Osteocyte (in vitro differentiated cells): ENCODE results near the gene POLR2C. TPM values are rescaled to one million over a fixed set of nuclear protein-coding genes. Genes with fewer than 3 reads are reported as not detected.
A peak's percentile ranks its signal among the peaks of the same experiment; 100 is the strongest.

Source experiments
- DNase-seq: peaks from one replicate; pipeline ENCODE4 v3.0.0; 2021; ENCODE audit warnings: mixed read lengths; ENCODE audit not compliant: unreplicated experiment; ENCODE audit errors: extremely low spot score
- H3K27ac Mint-ChIP-seq: one replicate; pipeline ENCODE4 v1.8.0; 2021; ENCODE audit warnings: mild to moderate bottlenecking, mixed read lengths; ENCODE audit not compliant: unreplicated experiment
- H3K27me3 Mint-ChIP-seq: one replicate; pipeline ENCODE4 v1.8.0; 2021; ENCODE audit warnings: mixed read lengths; ENCODE audit not compliant: unreplicated experiment
- H3K36me3 Mint-ChIP-seq: one replicate; pipeline ENCODE4 v1.8.0; 2021; ENCODE audit warnings: mixed read lengths; ENCODE audit not compliant: unreplicated experiment
- H3K4me1 Mint-ChIP-seq: one replicate; pipeline ENCODE4 v1.8.0; 2021; ENCODE audit warnings: mixed read lengths; ENCODE audit not compliant: unreplicated experiment
- H3K4me3 Mint-ChIP-seq: one replicate; pipeline ENCODE4 v1.8.0; 2021; ENCODE audit warnings: mild to moderate bottlenecking, moderate library complexity, mixed read lengths; ENCODE audit not compliant: unreplicated experiment
- H3K9me3 Mint-ChIP-seq: one replicate; pipeline ENCODE4 v1.8.0; 2021; ENCODE audit warnings: mixed read lengths; ENCODE audit not compliant: unreplicated experiment
- long read RNA-seq: library from polyadenylated mRNA; unstranded; transcript quantifications from one replicate; pipeline ENCODE4 v2.0.0, GENCODE V29; 2021
- total RNA-seq: library from RNA; stranded (reverse); gene quantifications from 2 replicates; pipeline ENCODE4 v1.2.1, GENCODE V29; 2021
- TF ChIP-seq, protein P1 (sequence below): fragments of 200-600 bp; sonication (generic); IDR thresholded peaks from 2 replicates; pipeline ENCODE4 v1.5.0; 2021; ENCODE audit warnings: antibody characterized with exemption, mild to moderate bottlenecking, moderate library complexity

POLR2C gene
- 46.8 and 47.8 TPM in 2 replicates for total RNA-seq
- long read RNA-seq, transcript POLR2C-201 (9 exons, 2,057 nt): major isoform, 421 of 428 reads
- long read RNA-seq, partial matches to known transcripts: 0 of 428 reads
- long read RNA-seq, other reads (novel, unspliced or antisense): 2 of 428 reads

DNA sequence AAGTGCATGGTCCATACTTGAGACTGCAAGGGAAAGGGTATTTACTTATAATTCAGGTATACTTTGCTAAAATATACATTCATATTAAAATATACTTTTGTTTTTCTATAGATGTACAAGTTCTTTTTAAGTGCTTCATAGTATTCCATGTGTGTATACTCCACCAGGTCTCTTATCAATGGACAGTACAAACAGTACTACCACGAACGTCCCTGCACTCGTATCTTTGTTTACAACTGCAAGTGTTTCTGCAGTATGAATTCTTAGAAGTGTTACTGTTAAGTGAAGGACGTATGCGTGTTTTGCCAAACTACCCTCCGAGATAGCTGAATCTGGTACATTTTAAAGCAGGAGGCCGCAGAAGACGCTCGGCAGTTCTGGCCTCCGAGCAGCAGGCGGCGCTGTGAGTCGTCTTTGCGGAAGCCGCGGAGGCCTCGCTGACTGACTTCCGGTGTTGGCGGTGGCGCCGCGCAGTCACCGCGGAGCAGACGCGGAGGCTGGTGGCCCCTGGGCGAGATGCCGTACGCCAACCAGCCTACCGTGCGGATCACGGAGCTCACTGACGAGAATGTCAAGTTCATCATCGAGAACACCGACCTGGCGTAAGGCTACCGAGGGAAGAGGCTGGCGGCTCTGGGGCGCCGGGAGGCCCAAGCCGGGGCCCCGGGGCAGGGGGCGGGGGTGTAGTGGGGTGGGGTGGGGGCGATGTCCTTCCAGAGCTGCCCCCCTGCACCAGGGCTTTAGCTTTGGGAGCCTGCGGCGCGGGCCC is at the start of gene POLR2C:
Gene POLR2C (plus strand): TSS at position 471 of the 769 bp plus-strand sequence. CDS start 46 bp downstream, at position 517.
- Mint-ChIP-seq H3K36me3 (peaks cover 25% of the 10 kb centered on the region), H3K27me3 (no peaks in the 10 kb centered on the region), H3K4me3 (peak within 1 kb of the TSS; percentile 100), H3K4me1 (peaks cover 15% of the 10 kb centered on the region), H3K27ac (peak within 1 kb of the TSS; percentile 98), H3K9me3 (no peaks in the 10 kb centered on the region)
- peak; percentile 97 for DNase-seq
- TF ChIP-seq, protein P1, sequence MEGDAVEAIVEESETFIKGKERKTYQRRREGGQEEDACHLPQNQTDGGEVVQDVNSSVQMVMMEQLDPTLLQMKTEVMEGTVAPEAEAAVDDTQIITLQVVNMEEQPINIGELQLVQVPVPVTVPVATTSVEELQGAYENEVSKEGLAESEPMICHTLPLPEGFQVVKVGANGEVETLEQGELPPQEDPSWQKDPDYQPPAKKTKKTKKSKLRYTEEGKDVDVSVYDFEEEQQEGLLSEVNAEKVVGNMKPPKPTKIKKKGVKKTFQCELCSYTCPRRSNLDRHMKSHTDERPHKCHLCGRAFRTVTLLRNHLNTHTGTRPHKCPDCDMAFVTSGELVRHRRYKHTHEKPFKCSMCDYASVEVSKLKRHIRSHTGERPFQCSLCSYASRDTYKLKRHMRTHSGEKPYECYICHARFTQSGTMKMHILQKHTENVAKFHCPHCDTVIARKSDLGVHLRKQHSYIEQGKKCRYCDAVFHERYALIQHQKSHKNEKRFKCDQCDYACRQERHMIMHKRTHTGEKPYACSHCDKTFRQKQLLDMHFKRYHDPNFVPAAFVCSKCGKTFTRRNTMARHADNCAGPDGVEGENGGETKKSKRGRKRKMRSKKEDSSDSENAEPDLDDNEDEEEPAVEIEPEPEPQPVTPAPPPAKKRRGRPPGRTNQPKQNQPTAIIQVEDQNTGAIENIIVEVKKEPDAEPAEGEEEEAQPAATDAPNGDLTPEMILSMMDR: peak; percentile 97

DNA sequence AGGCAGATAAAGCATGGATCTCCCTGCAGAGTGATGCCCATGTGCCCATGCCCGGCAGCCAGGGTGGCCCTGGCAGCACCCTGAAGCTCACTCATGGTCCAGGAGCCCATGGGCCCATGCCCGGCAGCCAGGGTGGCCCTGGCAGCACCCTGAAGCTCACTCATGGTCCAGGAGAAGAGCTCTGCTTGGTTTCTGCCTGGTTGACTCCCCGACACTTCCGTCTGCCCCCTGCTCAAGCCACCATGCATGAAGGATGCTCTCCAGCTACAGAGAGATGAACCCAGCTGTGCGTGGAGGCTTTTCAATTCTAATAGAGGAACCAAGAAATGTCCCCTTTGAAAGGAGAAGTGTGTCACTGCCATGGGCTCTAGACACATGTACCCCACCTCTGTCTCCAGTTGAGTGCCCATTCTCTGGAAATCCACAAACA is 49.2 kb upstream of the POLR2C start:
- no peak overlapping the region for H3K4me3 Mint-ChIP-seq
- H3K4me1 Mint-ChIP-seq: peaks cover 12% of the 10 kb centered on the region
- TF ChIP-seq, protein P1: no peak
- H3K9me3 Mint-ChIP-seq: no peaks in the 10 kb centered on the region
- no peaks in the 10 kb centered on the region for H3K36me3 Mint-ChIP-seq
- no peak overlapping the region for H3K27ac Mint-ChIP-seq
- no peak for DNase-seq
- H3K27me3 Mint-ChIP-seq: peaks cover 15% of the 10 kb centered on the region

DNA sequence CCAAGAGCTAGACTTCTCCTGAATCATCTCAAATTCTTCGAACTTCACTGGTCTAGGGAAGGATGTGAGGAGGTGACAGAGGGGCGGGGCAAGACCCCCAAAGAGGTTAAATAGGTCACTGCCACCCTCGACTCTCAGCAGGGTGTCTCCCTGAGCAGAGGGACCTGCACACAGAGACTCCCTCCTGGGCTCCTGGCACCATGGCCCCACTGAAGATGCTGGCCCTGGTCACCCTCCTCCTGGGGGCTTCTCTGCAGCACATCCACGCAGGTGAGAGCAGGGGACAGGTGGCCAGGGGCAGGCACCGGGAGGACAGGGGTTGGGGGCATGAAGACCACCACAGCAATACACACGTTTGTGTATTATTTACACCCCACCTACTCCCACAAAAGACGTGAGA is 48.7 kb upstream of the POLR2C start:
- no peak for DNase-seq
- Mint-ChIP-seq H3K27me3 (peaks cover 14% of the 10 kb centered on the region), H3K27ac (no peak overlapping the region), H3K4me3 (no peak overlapping the region), H3K36me3 (no peaks in the 10 kb centered on the region), H3K9me3 (no peaks in the 10 kb centered on the region), H3K4me1 (peaks cover 15% of the 10 kb centered on the region)
- TF ChIP-seq, protein P1: no peak

DNA sequence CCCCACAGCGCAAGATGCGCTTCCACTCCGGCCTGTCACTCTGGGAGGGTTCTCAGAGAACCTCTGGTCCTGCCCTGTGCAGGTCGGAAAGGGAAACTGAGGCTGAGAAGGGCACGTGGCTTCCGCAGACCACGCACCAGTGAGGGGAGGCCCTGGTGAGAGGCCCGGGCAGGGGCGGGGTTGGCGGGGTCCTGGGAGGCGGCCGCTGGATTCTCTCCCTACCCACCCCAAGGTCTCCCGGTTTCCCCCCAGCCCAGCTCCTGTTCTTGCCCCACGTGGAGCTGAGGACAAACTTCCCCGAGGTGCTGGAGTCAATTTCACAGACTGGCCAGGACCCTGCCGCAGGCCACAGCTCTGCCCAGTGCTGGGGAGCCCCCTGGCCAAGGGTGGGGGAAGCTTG is 46.4 kb upstream of the POLR2C start:
- Mint-ChIP-seq H3K4me3 (no peak overlapping the region), H3K27ac (no peak overlapping the region), H3K4me1 (peaks cover 22% of the 10 kb centered on the region), H3K27me3 (peaks cover 5% of the 10 kb centered on the region), H3K36me3 (no peaks in the 10 kb centered on the region), H3K9me3 (no peaks in the 10 kb centered on the region)
- DNase-seq: no peak
- TF ChIP-seq, protein P1: no peak

DNA sequence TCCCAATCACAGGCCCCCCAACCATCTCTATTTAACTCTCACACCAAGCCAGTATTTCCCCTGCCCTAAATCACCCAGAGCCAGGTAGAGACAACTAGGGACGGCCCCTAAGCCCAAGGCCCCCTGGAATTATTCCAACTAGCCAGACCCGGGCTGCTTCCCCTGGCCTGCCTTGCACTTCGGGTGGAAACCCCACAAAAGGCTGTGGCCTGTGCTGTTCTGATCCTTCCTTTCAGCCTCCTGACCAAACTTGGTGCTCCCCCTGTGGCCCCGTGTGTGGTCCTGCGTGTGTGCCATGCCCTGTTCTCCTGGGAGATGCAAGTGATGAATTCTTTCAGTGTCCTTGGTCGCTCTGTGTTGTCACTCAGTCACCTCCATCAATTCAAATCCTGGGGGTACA is 43.0 kb upstream of the POLR2C start:
- Mint-ChIP-seq H3K4me3 (no peak overlapping the region), H3K4me1 (peaks cover 31% of the 10 kb centered on the region), H3K36me3 (no peaks in the 10 kb centered on the region), H3K9me3 (no peaks in the 10 kb centered on the region), H3K27ac (peak overlapping the region; percentile 82), H3K27me3 (peaks cover 2% of the 10 kb centered on the region)
- DNase-seq: no peak
- TF ChIP-seq, protein P1: no peak
